ENCODE results near the gene BCORL1. TPM values are rescaled to one million over a fixed set of nuclear protein-coding genes. Genes with fewer than 3 reads are reported as not detected.

BCORL1 gene
- polyA plus RNA-seq, 1 of the 3 experiments (the other 2 are of a cell fraction): 4.2 TPM

GRCh38 chrX:130012683-130013082 lies 30.2 kb downstream of the BCORL1 start:
- H3K9me3 ChIP-seq: no peaks in the 10 kb centered on the region
- no peak overlapping the region for H3K4me3 ChIP-seq (ENCODE audit: low read depth in 2 of 2, low read length in 1 of 2)
- WGBS (ENCODE audit: low lambda C conversion rate): 51% methylated on average over 6 of the region's 10 CpGs
- no peaks in the 10 kb centered on the region for H3K9me2 ChIP-seq
- POLR2A ChIA-PET: no interaction called here
- peaks cover 0 to 13% of the 10 kb centered on the region in 2 experiments for H3K36me3 ChIP-seq (replicated peaks in 1 of 2; ENCODE audit: control insufficient read depth in 1 of 2, insufficient read depth in 2 of 2, low read length in 1 of 2)
- H3K79me2 ChIP-seq (ENCODE audit: insufficient read depth): no peaks in the 10 kb centered on the region
- TF ChIP-seq MXI1 (IDR thresholded peaks at IDR 0.05; ENCODE audit: low read depth, low read length): no peak
- H3K4me2 ChIP-seq: no peak overlapping the region
- H3K4me1 ChIP-seq (ENCODE audit: control insufficient read depth in 1 of 2, insufficient read depth in 2 of 2, low read depth in 1 of 2, low read length in 1 of 2): no peaks in the 10 kb centered on the region
- H2AFZ ChIP-seq (ENCODE audit: low read depth): no peak overlapping the region
- CTCF ChIA-PET: interaction anchor here (1.5 to 2.9 kb wide), 2 partner anchors 16 to 87 kb away, joined by 4 to 12 read pairs; no protein-coding TSS in a partner anchor
- H4K20me1 ChIP-seq (ENCODE audit: insufficient read depth): peaks cover 4% of the 10 kb centered on the region; the same call in 1 of the 2 replicates
- no peak overlapping the region for H3K27ac ChIP-seq (ENCODE audit: low read depth in 2 of 2, low read length in 1 of 2)
- peaks cover 38% of the 10 kb centered on the region; the same call in 1 of the 2 replicates for H3K27me3 ChIP-seq (ENCODE audit: insufficient read depth)
- no peaks in the 10 kb centered on the region for H3F3A ChIP-seq (replicated peaks; ENCODE audit: insufficient read depth)
- no peak overlapping the region for H3K9ac ChIP-seq
- no peak for DNase-seq

GRCh38 chrX:130013661-130014060 lies 31.2 kb downstream of the BCORL1 start:
- CTCF ChIA-PET: interaction anchor here (2.9 kb wide), 1 partner anchor 15 kb away, joined by 12 read pairs; no protein-coding TSS in a partner anchor

More at GRCh38 chrX:130013661-130014060, 31.2 kb downstream of the BCORL1 start:
- H3K9me2 ChIP-seq: no peaks in the 10 kb centered on the region
- H3K9ac ChIP-seq: no peak overlapping the region
- peaks cover 6% of the 10 kb centered on the region; the same call in 1 of the 2 replicates for H3K79me2 ChIP-seq (ENCODE audit: insufficient read depth)
- no peak overlapping the region for H2AFZ ChIP-seq (ENCODE audit: low read depth)
- H4K20me1 ChIP-seq (ENCODE audit: insufficient read depth): peaks cover 14% of the 10 kb centered on the region
- no peak for DNase-seq
- no peak overlapping the region for H3K4me3 ChIP-seq (ENCODE audit: low read depth in 2 of 2, low read length in 1 of 2)
- H3K9me3 ChIP-seq: no peaks in the 10 kb centered on the region
- H3K4me1 ChIP-seq (ENCODE audit: control insufficient read depth in 1 of 2, insufficient read depth in 2 of 2, low read depth in 1 of 2, low read length in 1 of 2): no peaks in the 10 kb centered on the region
- POLR2A ChIA-PET: no interaction called here
- H3F3A ChIP-seq (replicated peaks; ENCODE audit: insufficient read depth): no peaks in the 10 kb centered on the region
- 63% methylated on average over 14 of the region's 14 CpGs for WGBS (ENCODE audit: low lambda C conversion rate)
- TF ChIP-seq MEF2A (IDR thresholded peaks at IDR 0.05; ENCODE audit: borderline replicate concordance, low read depth): no peak
- TF ChIP-seq CHD2 (IDR thresholded peaks at IDR 0.05; ENCODE audit: low read length, partially characterized antibody): no peak
- TF ChIP-seq SMC3 (IDR thresholded peaks at IDR 0.05; ENCODE audit: low read depth, low read length): no peak
- no peak for TF ChIP-seq RXRA (IDR thresholded peaks at IDR 0.05; ENCODE audit: borderline replicate concordance, low read depth)
- TF ChIP-seq GABPA (IDR thresholded peaks at IDR 0.05; ENCODE audit: low read depth): no peak
- no peak for TF ChIP-seq YY1 (IDR thresholded peaks at IDR 0.05; ENCODE audit: low read depth)
- no peak for TF ChIP-seq CTCF (IDR thresholded peaks at IDR 0.05)
- no peak for TF ChIP-seq REST (IDR thresholded peaks at IDR 0.05; ENCODE audit: low read depth, low read length)
- TF ChIP-seq MAX (IDR thresholded peaks at IDR 0.05; ENCODE audit: low read depth): no peak
- TF ChIP-seq FOSL2 (IDR thresholded peaks at IDR 0.05; ENCODE audit: borderline replicate concordance, low read depth): no peak
- TF ChIP-seq TCF12 (IDR thresholded peaks at IDR 0.05): no peak
- no peak for TF ChIP-seq NFIC (IDR thresholded peaks at IDR 0.05; ENCODE audit: borderline replicate concordance)
- TF ChIP-seq PBX3 (IDR thresholded peaks at IDR 0.05): no peak
- TF ChIP-seq SIN3A (IDR thresholded peaks at IDR 0.05; ENCODE audit: borderline replicate concordance, low read depth, low read length): no peak
- H3K27me3 ChIP-seq (ENCODE audit: insufficient read depth): peaks cover 38% of the 10 kb centered on the region; the same call in 1 of the 2 replicates
- peaks cover 0 to 13% of the 10 kb centered on the region in 2 experiments for H3K36me3 ChIP-seq (replicated peaks in 1 of 2; ENCODE audit: control insufficient read depth in 1 of 2, insufficient read depth in 2 of 2, low read length in 1 of 2)
- H3K4me2 ChIP-seq: no peak overlapping the region
- H3K27ac ChIP-seq (ENCODE audit: low read depth in 2 of 2, low read length in 1 of 2): no peak overlapping the region

All from SK-N-SH (cell line).